Ishikawa (cell line): ENCODE results near the gene OGFR.

ENCODE experiments used
- CEBPB ChIP-seq: IDR thresholded peaks from 2 replicates; pipeline ENCODE4 v1.6.1; 2012
- CREB1 ChIP-seq: IDR thresholded peaks from 2 replicates; pipeline ENCODE4 v1.6.1; 2012; ENCODE audit warnings: low read depth
- EGR1 ChIP-seq: IDR thresholded peaks from 2 replicates; pipeline ENCODE4 v1.6.1; 2012
- EP300 ChIP-seq: IDR thresholded peaks from 2 replicates; pipeline ENCODE4 v1.6.1; 2012; ENCODE audit warnings: borderline replicate concordance
- FOXM1 ChIP-seq: IDR thresholded peaks from 2 replicates; pipeline ENCODE4 v1.6.1; 2012; ENCODE audit warnings: low read depth, borderline replicate concordance
- MAX ChIP-seq: IDR thresholded peaks from 2 replicates; pipeline ENCODE4 v1.6.1; 2012
- NFIC ChIP-seq: IDR thresholded peaks from 2 replicates; pipeline ENCODE4 v1.6.1; 2012
- RAD21 ChIP-seq: IDR thresholded peaks from 2 replicates; pipeline ENCODE4 v1.6.1; 2012; ENCODE audit warnings: low read depth
- REST ChIP-seq: IDR thresholded peaks from 2 replicates; pipeline ENCODE4 v1.6.1; 2012; ENCODE audit warnings: low read depth, mild to moderate bottlenecking
- TAF1 ChIP-seq: IDR thresholded peaks from 2 replicates; pipeline ENCODE4 v1.6.1; 2012; ENCODE audit warnings: low read depth, mild to moderate bottlenecking
- TCF12 ChIP-seq: IDR thresholded peaks from 2 replicates; pipeline ENCODE4 v1.6.1; 2012; ENCODE audit warnings: low read depth
- TEAD4 ChIP-seq: IDR thresholded peaks from 2 replicates; pipeline ENCODE4 v1.6.1; 2012
- USF1 ChIP-seq: IDR thresholded peaks from 2 replicates; pipeline ENCODE4 v1.6.1; 2012
- YY1 ChIP-seq: IDR thresholded peaks from 2 replicates; pipeline ENCODE4 v1.6.1; 2012; ENCODE audit warnings: low read depth
- ZBTB7A ChIP-seq: IDR thresholded peaks from 2 replicates; pipeline ENCODE4 v1.6.1; 2012; ENCODE audit warnings: low read depth

The OGFR gene

GRCh38 chr20:62809530-62810428 is 5.1 kb downstream of the OGFR start:
- TF ChIP-seq FOXM1 (no peak), EP300 (no peak), TCF12 (no peak), CREB1 (no peak), CEBPB (no peak), TAF1 (no peak), ZBTB7A (no peak), YY1 (no peak), MAX (no peak), TEAD4 (no peak), RAD21 (no peak), EGR1 (no peak), USF1 (no peak), REST (no peak)

GRCh38 chr20:62811320-62811719 is 6.7 kb downstream of the OGFR start:
- TF ChIP-seq REST = no peak
- no peak for TF ChIP-seq TAF1
- no peak for TF ChIP-seq CEBPB
- TF ChIP-seq FOXM1 = no peak
- no peak for TF ChIP-seq EP300
- TF ChIP-seq TCF12 = no peak
- no peak for TF ChIP-seq CREB1
- TF ChIP-seq USF1 = no peak

- no peak for TF ChIP-seq TAF1
- no peak for TF ChIP-seq USF1
- no peak for TF ChIP-seq MAX
- TF ChIP-seq EP300 = no peak
- TF ChIP-seq NFIC = no peak
These were observed 7.1 kb downstream of the OGFR start for GRCh38 chr20:62811720-62812119.

- TF ChIP-seq TAF1 = no peak
- TF ChIP-seq TEAD4 = no peak
- no peak for TF ChIP-seq FOXM1
- TF ChIP-seq NFIC = no peak
- no peak for TF ChIP-seq RAD21
- no peak for TF ChIP-seq TCF12
- TF ChIP-seq YY1 = no peak
- TF ChIP-seq CEBPB = no peak
- no peak for TF ChIP-seq ZBTB7A
- TF ChIP-seq CREB1 = no peak
- no peak for TF ChIP-seq EP300
These were observed 7.7 kb downstream of the OGFR start for GRCh38 chr20:62812181-62812906.

GRCh38 chr20:62812907-62813200 is 8.2 kb downstream of the OGFR start:
- TF ChIP-seq ZBTB7A = no peak

- TF ChIP-seq MAX (no peak), YY1 (no peak), NFIC (no peak), EP300 (no peak), RAD21 (no peak), TEAD4 (no peak), FOXM1 (no peak), CREB1 (no peak), ZBTB7A (no peak; the same call in 1 of the 2 replicates)
These were observed 9.0 kb downstream of the OGFR start for GRCh38 chr20:62813588-62813987.
